GM21515 (cell line): Measurements from ENCODE around the gene OCSTAMP.

ENCODE experiments used
- ATAC-seq: cut with Tn5 transposase; IDR thresholded peaks from one replicate; pipeline ENCODE4 v1.9.1; 2021; ENCODE audit not compliant: unreplicated experiment

Gene OCSTAMP, protein sequence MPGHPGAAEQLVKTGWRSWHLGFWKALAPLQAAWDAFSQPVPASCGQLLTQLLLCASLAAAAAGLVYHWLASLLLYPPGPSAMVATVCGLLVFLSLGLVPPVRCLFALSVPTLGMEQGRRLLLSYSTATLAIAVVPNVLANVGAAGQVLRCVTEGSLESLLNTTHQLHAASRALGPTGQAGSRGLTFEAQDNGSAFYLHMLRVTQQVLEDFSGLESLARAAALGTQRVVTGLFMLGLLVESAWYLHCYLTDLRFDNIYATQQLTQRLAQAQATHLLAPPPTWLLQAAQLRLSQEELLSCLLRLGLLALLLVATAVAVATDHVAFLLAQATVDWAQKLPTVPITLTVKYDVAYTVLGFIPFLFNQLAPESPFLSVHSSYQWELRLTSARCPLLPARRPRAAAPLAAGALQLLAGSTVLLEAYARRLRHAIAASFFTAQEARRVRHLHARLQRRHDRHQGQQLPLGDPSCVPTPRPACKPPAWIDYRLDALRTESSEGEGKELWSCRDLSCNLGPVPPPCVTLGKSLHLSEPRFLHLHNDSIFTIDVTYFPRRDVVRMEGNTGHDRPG

DNA sequence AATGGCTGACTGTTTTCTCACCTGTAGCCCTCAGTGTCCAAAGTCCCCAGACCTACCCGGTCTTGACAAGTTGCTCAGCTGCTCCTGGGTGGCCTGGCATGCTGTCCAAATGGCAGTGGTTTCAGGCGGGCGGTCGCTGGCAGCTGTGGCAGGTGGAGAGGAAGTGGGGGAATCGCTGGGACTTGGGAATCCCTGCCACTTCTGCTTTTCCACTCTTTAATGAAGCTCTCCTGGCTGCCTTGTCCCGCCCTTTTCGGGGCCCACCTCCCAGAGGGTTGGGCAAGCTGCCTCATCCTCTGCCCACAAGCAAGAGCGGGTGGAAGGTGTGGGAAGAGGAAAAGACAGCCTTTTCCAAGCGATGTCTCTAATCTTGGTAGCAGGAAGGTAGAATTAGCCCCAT, at the start of gene OCSTAMP:
TSS of gene OCSTAMP (minus strand) at position 194 of the 400 bp plus-strand sequence. CDS start at position 100, 94 bp downstream.
- ATAC-seq = no peak

DNA sequence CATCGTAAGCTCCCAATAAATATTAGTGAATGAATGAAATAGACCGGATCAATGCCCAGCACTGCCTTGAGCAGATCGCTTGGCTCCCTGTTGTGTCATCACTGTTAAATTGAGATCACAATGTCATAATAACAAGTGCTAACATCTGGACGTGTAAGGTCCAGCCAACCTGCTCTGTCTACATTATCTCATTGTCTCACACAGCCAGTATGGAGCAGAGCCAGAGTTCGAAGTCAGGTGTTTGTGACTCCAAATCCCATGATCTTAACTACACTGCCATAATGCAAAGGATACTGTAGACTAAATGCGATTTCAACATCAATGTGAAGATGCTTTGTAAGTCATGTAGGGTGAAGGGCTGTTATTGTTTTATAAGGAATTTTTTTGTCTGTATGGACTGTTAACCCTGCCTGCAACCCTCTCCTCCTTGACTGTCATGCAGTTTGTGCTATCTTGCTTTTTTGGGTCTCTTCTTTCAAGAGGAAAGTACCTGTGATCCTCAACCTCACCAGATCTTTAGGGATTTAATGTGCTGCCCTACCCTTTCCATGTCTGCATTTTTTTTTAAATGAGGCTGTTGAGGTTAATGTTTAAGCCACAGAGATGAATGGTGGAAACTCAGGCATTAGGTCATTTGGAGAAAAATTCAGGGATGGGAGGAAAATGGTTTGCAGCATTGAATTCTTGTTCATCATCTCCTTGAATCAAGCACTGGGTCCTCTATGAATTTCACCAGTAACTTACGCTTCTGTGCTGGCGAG, 49.0 kb upstream of the OCSTAMP start:
- no peak for ATAC-seq

DNA sequence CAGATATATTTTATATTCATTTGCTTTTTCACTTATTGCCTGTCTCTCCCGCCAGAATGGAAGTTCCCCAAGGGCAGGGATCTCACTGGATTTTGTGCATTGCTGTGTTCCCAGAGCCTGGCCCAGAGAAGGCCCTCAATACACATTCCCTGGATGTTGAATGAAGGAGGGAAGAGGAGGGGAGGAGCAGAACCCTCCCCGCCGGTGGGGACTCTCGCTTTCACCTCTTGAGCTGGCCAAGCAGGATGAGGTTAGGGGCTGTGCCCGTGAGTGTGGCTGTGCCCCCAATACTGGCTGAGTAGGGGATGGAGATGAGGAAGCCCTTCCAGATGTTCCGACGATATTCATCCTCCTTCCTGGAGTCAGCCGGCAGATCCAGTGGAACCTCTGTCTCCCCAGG, 45.5 kb upstream of the OCSTAMP start:
- no peak for ATAC-seq

DNA sequence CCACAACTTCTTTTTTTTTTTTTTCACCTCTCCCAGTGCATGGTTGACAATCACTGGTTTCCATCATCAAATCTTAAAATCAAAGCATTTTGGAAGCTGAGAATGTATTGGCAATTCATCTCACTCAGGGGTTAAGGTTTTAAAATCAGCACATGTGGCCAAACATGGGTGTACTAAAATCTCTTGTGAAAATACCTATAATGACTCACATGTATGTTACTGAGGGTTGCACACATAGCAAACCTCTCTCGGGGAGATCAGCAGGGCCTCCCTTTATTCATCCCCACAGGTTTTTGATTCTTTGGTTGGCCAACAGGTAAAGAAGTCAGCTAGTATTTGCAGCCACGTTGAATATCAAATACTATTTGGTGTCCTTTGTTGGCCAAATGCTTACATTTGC, 44.3 kb upstream of the OCSTAMP start:
- ATAC-seq = no peak

DNA sequence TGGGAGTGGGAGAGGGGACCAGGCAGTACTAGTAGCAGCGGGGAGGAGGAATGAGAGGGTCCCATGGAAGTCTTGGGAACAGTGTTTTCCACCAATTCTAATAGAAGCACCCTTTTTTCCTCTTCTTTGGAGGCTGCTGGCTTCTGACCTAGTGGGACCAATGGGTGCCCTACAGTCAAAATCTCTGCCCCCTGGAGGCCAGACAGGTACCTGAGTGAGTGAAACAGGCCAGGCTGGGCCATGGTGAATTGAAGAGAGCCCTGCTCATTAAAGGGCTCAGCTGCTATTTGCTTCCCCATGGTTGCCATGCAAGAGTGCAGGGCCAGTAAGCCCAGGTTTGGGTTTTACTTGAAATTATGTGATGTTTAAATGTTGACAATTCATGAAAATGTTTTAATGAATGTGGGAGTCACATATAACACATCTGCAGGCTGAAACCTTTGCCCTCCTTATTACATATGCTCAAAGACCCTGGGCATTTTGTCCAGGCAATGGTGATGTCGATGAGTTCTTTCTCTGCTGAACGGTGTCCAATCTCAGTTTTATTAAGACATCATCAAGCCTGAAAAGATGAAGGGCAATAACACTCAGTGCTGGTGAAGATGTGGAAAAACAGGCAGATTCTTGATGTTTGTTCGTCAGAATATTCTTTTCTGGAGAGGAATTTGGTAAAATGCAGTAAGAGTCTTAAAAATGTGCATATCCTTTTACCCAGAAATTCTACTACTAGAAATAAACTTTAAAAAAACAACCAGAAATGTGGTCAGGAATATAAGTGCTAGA, 42.3 kb upstream of the OCSTAMP start:
- ATAC-seq = no peak

DNA sequence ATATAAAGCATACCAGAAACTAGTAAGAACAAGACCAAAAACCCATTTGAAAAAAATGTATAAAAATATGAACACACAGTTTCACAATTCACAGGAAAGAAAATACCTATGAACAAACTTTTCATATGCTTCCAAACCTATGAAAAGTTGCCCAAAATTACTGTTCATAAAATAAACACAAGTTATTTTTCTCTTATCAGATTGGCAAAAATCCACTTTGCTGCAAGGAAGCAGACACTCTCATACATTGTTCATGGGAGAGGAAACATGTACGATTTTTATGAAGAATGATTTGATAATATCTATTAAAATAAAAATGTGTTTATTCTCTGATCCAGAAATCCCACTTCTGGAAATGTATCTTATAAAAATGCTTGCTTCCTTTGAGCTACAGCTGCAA, 40.0 kb upstream of the OCSTAMP start:
- ATAC-seq = no peak

DNA sequence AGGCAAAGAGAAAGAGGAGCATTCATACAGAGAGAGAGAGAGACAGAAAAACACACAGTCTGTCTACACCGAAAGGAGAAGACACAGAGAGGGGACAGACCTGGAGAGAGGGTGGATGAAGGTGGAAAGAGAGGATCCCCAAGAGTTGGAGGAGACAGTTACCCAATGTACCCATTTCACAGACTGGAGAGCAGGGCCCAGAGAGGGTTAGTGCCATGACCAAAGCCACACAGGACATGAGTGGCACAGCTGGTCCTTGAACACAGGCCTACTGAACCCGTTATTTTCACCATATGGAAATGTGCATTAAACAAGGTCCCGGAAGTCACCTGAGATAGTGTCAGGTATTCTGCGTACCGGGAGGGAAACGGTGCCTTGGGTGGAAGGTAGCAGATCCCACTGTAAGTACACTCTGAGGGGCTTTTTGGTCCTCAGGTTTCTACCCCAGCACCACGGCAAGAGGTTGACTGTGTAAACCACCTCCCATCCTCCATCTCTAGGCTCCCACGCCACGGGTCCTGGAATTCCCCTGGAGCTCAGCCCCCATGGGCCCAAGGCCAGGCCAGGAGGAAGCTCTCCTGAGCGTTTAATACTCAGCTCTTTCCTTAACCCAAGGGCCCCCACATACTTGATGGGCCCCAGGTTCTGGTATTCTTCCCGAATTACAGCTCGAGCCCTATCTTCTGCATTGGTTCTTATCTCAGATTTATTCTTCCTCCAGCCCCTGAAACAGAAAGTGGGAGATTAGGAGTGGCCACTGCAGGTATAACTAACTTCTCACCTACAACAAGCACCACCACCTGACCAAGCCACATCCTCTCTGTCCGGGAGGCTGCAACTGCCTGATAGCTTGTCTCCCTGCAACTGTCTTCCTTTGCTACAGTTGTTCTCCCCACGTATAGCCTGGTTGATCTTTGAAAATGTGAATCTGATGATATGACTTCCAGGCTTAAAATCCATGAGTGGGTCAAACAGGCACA, 38.4 kb upstream of the OCSTAMP start:
- no peak for ATAC-seq

DNA sequence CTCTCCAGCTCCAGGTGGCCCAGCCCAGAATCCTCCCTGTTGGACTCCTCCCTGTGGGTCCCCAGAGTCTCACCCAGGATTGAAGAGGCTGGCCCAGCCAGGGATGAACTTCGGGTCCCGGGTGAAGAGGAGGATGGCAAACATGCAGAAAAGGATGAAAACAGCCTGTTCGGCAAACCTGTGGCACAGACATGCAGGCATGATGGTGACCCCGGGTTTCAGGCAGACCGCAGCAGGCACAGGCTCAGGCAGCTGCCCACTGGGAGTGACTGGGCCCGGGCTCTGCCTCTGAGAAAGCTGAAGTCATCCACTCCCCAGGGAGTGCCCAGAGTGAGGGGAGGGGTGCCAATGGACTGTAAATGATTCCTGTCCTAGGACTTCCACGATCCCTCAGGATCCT, 37.5 kb upstream of the OCSTAMP start:
- ATAC-seq = no peak

DNA sequence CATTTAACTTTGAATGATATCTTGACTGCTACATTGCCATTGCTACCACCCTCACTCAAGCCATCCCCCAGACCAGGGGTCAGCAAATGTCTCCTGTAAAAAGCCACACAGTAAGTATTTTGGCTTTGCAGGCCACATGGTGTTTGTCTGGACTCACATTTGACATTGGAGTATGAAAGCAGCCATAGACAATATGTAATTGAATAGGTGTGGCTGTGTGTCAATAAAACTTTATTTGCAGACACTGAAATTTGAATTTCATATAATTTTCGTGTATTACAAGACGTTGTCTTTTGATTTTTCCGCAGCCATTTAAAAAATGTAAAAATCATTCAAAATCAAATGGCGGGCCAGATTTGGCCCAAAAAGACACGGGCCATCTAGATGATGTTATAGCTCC, 36.3 kb upstream of the OCSTAMP start:
- ATAC-seq = no peak

DNA sequence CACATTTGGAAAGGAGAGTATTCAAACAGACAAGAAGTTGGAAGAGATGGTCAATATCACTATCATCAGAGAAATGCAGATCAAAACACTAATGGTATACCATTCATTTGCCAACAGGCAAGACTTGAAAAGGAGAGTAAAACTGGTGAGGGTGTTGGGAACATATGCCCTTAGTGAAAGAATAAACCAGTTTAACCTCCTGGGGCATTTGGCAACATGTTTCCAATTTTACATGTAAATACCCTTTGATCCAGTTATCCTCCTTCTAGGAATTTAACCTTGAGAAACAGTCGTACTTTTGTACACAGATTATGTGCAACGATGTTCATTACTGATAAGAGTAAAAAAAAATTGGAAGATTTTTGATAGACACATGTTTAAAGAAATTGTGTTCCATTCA, 34.1 kb upstream of the OCSTAMP start:
- ATAC-seq = no peak

DNA sequence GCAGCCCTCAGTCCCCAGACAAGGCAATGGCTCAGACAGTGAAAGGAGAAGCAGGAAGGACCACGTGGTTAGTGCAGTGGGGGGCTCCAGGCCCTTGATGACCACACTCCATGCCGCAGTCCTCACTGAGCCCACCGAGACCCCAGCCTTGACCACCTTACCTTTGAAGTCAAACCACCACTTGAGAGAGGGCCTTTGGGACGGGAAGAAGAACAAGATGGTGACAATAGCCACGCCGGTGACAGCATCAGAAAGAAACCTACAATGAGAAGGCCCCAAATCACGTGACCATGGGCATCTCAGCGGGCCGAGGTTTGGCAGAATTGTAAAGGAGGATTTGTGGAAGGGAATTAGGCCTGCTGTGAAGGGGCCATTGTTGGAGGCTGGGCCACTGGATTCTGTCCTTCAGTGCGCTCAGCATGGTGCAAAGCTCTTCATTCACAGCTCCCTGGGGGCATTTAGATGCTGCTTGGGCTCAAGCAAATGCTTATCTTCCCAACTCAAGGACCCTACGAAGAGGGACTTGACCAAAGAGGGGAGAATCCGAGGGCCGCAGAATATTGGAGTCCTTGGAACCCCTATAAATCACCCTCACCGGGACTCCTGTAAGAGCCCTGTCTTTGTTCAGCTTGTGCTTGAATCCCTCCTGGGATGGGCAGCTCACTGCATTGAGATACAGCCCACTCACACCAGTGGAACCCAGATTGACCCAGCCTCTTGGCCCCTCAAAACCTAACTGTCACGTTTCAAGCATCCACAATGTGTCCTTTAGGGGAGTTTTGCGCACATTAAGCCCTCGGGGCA, 33.2 kb upstream of the OCSTAMP start:
- ATAC-seq = no peak

DNA sequence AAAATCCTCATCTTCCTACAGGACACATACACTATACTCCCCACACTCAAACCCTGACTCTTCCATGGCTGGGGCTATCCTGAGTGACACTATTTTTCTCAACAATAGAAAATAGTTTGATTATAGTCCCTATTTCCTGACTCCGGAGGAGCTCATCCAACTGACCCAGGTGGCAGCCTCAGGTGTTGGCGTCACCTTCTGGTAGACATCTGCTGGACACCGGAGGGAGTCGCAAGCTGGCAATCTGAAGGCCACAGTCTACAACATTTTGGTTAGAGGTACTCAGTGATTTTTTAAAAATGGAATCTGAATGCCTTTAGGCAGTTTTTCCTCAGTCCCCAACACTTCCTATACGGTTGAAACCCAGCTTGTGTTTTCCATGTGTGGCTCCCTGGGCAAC, 32.2 kb upstream of the OCSTAMP start:
- ATAC-seq = no peak

DNA sequence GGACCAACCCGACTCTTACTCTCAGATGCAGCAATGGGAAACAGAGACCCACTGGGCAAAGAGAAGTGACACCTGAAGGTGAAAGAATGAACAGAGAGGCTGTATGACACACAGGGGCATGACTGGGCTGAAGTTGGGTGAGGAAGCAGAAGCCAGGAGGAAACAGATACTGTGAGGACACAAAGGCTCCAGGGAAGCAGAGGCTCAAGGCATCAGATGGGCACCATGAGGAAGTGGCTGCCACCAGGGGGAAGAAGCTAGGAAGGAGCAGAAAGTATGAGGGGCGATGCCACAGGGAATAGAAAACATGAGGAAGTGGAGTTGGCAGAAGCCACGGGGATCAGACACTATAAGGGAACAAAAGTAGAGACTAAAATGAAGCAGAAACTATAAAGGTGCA, 30.9 kb upstream of the OCSTAMP start:
- ATAC-seq = no peak

DNA sequence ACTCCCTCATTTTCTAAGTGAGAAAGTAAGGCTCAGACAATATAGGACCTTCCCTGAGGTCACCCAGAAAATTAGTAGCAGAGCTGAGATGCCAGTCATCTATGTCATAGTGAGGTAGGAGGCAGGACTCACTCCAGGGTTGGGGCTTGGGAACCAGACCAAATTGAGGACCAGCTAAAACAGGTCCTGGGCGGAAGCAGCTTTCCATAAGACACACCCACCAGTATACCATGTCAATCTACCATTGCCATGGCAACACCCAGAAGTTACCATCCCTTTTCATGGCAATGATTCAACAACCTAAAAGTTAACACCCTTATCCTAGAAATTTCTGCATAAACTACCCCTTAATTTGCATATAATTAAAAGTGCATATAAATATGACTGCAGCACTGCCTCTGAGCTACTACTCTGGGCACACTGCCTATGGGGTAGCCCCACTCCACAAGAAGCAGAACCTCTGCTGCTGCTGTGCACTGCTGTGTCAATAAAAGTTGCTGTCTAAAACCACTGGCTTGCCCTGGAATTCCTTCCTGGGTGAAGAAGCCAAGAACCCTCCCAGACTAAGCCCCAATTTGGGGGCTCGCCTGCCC, 30.3 kb upstream of the OCSTAMP start:
- ATAC-seq = no peak

DNA sequence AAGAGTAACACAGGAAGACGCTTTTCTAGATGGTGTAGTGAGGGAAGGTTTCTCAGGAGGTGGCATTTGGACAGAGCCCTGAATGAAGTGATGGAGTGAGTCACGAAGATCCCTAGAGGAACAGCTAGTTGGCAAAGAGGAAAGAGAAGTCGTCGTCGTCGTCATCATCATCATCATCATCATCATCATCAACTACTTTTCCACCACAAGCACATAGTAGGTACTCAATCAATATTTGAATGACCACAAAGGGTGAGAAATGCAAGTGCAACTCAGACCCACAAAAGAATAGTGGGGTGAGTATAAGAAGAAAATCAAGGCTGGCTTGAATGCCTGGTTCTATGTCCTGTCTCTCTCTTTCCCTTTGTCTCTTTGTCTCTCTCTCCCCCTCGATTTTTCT, 28.3 kb upstream of the OCSTAMP start:
- no peak for ATAC-seq

DNA sequence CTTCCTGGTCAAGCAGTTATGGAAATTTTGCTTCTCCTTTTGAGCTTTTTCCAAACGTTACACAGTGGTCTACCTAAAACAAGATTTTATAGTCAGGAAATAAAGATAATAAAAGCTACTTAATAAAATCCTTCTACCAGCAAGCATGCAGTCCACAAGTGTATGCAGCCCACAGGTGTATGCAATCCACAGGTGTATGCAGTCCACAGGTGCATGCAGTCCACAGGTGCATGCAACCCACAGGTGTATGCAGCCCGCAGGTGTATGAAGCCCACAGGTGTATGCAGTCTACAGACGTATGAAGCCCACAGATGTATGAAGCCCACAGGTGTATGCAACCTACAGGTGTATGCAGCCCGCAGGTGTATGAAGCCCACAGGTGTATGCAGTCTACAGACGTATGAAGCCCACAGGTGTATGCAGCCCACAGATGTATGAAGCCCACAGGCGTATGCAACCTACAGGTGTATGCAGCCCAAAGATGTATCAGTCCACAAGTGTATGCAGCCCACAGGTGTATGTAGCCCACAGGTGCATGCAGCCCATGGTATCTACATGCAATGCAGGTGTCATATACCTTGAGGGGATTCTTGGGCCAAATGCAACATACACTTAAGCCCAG, 26.4 kb upstream of the OCSTAMP start:
- no peak for ATAC-seq

DNA sequence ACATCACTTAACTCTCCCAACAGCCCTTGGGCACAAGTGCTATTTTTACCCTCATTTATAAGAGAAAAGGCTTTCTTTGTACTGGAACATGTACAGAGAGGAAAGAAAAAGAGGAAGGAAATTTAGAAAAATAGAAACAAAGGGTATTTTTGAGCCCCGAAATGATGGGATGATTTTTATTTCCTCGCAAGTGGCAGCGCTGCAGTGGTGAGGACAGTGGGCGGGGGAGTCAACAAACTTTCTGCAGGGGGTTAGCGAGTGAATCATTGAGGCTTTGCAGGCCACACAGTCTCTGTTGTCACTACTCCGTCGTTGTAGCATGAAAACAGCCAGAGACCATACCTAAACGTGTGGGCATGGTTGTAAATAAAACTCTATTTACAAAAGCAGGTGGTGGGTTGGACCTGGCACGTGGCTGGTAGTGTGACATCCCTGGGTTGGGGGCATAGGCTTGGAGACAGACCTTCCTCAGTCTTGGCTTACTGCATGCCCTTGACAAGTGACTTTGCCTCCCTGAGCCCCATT, 25.5 kb upstream of the OCSTAMP start:
- no peak for ATAC-seq

DNA sequence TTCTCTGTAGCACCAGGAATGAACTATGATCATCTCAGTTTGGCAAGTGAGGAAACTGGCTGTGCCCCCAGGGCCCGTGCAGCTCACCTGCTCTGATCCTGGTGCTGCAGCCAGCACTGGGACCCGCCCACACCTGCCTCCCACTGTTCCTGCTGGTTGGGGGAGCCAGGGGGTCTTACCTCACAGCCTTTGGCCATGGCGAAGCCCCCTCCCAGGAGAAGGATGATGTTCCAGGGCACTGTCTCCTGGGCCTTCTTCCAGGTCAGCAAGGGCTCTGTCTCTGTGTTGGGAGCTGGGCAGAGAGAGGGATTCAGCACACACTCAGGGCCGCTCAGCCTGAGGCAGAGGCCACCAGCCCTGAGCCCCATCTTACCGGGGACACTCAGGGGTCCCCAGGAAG, 24.9 kb upstream of the OCSTAMP start:
- no peak for ATAC-seq
